Measurements from ENCODE around the gene DNLZ. TPM values are rescaled to one million over a fixed set of nuclear protein-coding genes. Genes with fewer than 3 reads are reported as not detected.

Gene DNLZ
- total RNA-seq, 1 donor from 2014 or later: 15.5 TPM

- no peak for DNase-seq
- no peak overlapping the region for H3K4me3 ChIP-seq
- H3K36me3 ChIP-seq: no peaks in the 10 kb centered on the region
- no peak overlapping the region for H3K27ac ChIP-seq
- H3K4me1 ChIP-seq: peaks cover 22% of the 10 kb centered on the region
- ATAC-seq: no peak
- H3K27me3 ChIP-seq: no peaks in the 10 kb centered on the region
- no peak for TF ChIP-seq CTCF (IDR thresholded peaks at IDR 0.05)
- intact Hi-C loops (cut with DNase I): no loop called here
- H3K9me3 ChIP-seq: no peaks in the 10 kb centered on the region
These were observed 33.0 kb downstream of the DNLZ start for GRCh38 chr9:136330406-136330990.

- ATAC-seq (no peak), DNase-seq (no peak)
- H3K9me3 ChIP-seq: no peaks in the 10 kb centered on the region
- H3K4me1 ChIP-seq: peaks cover 22% of the 10 kb centered on the region
- intact Hi-C loops (cut with DNase I): no loop called here
- H3K27ac ChIP-seq: peak overlapping the region; percentile 81
- no peaks in the 10 kb centered on the region for H3K36me3 ChIP-seq
- H3K27me3 ChIP-seq: no peaks in the 10 kb centered on the region
- peak overlapping the region; percentile 69 for H3K4me3 ChIP-seq
- no peak for TF ChIP-seq CTCF (IDR thresholded peaks at IDR 0.05)
These were observed 33.7 kb downstream of the DNLZ start for GRCh38 chr9:136329636-136330405.

- ATAC-seq (no peak), DNase-seq (no peak)
- Histone ChIP-seq H3K27ac (peak overlapping the region; percentile 81), H3K9me3 (no peaks in the 10 kb centered on the region), H3K4me1 (peaks cover 22% of the 10 kb centered on the region), H3K27me3 (no peaks in the 10 kb centered on the region), H3K36me3 (no peaks in the 10 kb centered on the region), H3K4me3 (peak overlapping the region; percentile 69)
- intact Hi-C loops (cut with DNase I): no loop called here
- no peak for TF ChIP-seq CTCF (IDR thresholded peaks at IDR 0.05)
These were observed 34.3 kb downstream of the DNLZ start for GRCh38 chr9:136329211-136329627.

- DNase-seq: no peak
- H3K9me3 ChIP-seq: no peaks in the 10 kb centered on the region
- peak overlapping the region; percentile 81 for H3K27ac ChIP-seq
- H3K36me3 ChIP-seq: no peaks in the 10 kb centered on the region
- no peak for ATAC-seq
- H3K27me3 ChIP-seq: no peaks in the 10 kb centered on the region
- peaks cover 22% of the 10 kb centered on the region for H3K4me1 ChIP-seq
- no peak for TF ChIP-seq CTCF (IDR thresholded peaks at IDR 0.05)
- intact Hi-C loops (cut with DNase I): no loop called here
- peak overlapping the region; percentile 69 for H3K4me3 ChIP-seq
These were observed 34.9 kb downstream of the DNLZ start for GRCh38 chr9:136328622-136329041.

GRCh38 chr9:136328011-136328621 is 35.4 kb downstream of the DNLZ start:
- Histone ChIP-seq H3K4me3 (peak overlapping the region; percentile 69), H3K36me3 (no peaks in the 10 kb centered on the region), H3K27me3 (no peaks in the 10 kb centered on the region), H3K27ac (peak overlapping the region; percentile 81), H3K9me3 (no peaks in the 10 kb centered on the region), H3K4me1 (peaks cover 22% of the 10 kb centered on the region)
- intact Hi-C loops (cut with DNase I): no loop called here
- no peak for TF ChIP-seq CTCF (IDR thresholded peaks at IDR 0.05)
- DNase-seq: no peak
- ATAC-seq: peak; percentile 1
